ENCODE measurements around the gene HIVEP1.
A peak's percentile ranks its signal among the peaks of the same experiment; 100 is the strongest.

HIVEP1 gene

DNA sequence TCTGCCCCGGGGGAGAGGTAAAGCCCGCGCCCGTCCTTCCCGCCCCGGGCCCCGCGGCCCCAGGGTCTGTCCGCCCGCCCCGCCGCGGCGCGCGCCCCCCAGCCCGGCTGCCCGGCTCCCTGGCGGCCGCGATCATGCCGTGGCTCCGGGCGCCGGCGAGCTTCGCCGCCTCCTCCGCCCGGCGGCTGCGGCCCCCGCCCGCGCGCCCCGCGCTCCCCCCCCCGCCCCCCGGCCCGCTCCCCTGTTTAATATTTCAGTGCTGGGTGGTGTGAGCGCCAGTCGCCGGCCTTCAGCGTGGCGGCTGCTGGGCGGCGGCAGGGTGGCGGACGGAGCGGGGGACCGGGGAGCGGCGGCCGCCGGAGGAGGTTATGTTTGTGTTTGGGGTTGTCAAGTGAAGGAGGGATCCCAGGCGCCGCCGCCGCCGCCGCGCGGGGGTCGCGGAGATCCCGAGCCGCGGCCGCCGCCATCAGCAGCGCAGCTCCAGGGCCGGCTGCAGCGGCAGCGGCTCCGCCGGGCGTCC is at the start of gene HIVEP1:
Gene HIVEP1 (plus strand): TSS at position 275 of the 520 bp plus-strand sequence. CDS start 3,317 bp downstream, outside the sequence.
- Histone ChIP-seq H3K9ac (ENCODE audit: low read length) (peak within 1 kb of the TSS; percentile 79), H3K9me3 (ENCODE audit: control insufficient read depth, low read length) (no peaks in the 10 kb centered on the region), H3K27me3 (ENCODE audit: control insufficient read depth, insufficient read depth, low read length) (no peaks in the 10 kb centered on the region), H3K4me3 (ENCODE audit: low read length) (peak within 1 kb of the TSS; percentile 84), H3K36me3 (ENCODE audit: control insufficient read depth, insufficient read depth, low read length) (no peaks in the 10 kb centered on the region), H3K4me1 (ENCODE audit: control insufficient read depth, insufficient read depth, low read length) (peaks cover 15% of the 10 kb centered on the region)

DNA sequence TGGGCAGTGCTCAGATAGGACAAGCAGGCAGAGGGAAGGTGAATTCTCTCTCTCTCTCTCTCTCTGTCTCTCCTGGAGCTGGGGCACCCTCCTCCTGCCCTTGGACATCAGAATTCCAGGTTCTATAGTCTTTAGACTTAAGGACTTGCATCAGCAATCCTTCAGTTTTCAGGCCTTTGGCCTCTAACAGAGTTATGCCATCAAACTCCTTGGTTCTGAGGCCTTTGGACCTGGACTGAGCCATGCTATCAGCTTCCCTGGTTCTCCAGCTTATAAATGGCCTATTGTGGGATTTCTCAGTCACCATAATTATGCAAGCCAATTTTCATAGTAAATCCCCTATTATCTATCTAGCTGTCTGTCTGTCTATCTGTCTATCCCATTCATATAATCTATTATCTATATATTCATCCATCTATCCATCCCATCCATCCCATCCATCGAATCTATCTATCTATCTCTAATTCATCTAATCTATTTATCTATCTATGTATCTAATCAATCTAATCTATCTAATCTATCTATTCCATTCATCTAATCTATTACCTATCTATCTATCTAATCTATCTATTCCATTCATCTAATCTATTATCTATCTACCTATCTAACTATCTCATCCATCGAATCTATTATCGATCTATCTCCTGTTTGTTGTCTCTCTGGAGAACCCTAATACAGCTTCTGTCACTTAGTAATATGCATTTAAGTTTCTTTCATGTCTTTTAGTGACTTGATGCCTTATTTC is 48.2 kb upstream of the HIVEP1 start:
- Histone ChIP-seq H3K9me3 (ENCODE audit: control insufficient read depth, low read length) (no peaks in the 10 kb centered on the region), H3K4me1 (ENCODE audit: control insufficient read depth, insufficient read depth, low read length) (no peaks in the 10 kb centered on the region), H3K27me3 (ENCODE audit: control insufficient read depth, insufficient read depth, low read length) (no peaks in the 10 kb centered on the region), H3K9ac (ENCODE audit: low read length) (no peak overlapping the region), H3K4me3 (ENCODE audit: low read length) (no peak overlapping the region), H3K36me3 (ENCODE audit: control insufficient read depth, insufficient read depth, low read length) (no peaks in the 10 kb centered on the region)

DNA sequence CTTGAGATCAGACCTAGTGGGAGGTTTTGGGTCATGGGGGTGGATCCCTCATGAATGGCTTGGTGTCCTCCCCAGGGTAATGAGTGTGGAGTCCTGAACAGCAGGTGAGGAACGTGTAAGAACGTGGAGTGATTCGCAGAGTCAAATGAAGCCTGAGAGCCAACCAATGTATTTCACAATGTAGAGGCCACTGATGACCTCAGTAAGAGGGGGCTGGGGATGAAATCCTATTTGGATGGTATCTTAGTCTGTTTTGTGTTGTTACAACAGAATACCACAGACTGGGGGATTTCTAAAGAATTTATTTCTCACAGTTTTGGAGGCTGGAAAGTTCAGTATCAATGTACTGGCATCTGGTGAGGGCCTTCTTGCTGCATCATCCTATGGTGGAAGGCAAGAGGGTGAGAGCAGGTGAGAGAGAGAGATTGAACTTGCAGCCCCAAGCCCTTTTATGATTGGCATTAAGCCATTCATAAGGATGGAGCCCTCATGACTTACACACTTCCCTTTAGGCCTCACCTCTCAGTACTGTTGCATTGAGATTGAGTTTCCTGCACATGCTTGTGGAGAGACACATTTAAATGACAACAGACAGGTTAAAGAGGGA is 47.3 kb upstream of the HIVEP1 start:
- H3K36me3 ChIP-seq (ENCODE audit: control insufficient read depth, insufficient read depth, low read length): no peaks in the 10 kb centered on the region
- H3K4me3 ChIP-seq (ENCODE audit: low read length): no peak overlapping the region
- no peaks in the 10 kb centered on the region for H3K9me3 ChIP-seq (ENCODE audit: control insufficient read depth, low read length)
- no peaks in the 10 kb centered on the region for H3K4me1 ChIP-seq (ENCODE audit: control insufficient read depth, insufficient read depth, low read length)
- no peaks in the 10 kb centered on the region for H3K27me3 ChIP-seq (ENCODE audit: control insufficient read depth, insufficient read depth, low read length)
- H3K9ac ChIP-seq (ENCODE audit: low read length): no peak overlapping the region

DNA sequence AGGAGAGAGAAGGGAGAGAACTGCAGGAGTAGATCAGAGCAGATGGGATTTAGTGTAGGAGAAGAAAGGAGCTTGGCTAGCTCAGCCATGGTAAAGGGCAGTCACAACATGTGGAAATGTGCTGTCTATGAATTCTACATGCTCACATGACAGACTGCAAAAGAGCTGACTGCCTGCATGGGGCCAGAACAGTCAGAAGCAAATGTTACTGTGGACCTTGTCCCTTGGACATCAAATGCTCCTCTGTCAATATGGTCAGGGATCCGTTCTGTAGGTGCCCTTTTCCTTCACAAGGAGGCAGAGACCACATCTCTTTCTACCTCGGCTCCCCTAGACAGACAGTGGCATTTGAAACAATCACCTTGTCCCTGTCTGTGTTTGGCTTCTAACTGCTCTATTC is 46.6 kb upstream of the HIVEP1 start:
- H3K9me3 ChIP-seq (ENCODE audit: control insufficient read depth, low read length): no peaks in the 10 kb centered on the region
- H3K27me3 ChIP-seq (ENCODE audit: control insufficient read depth, insufficient read depth, low read length): no peaks in the 10 kb centered on the region
- H3K9ac ChIP-seq (ENCODE audit: low read length): no peak overlapping the region
- no peak overlapping the region for H3K4me3 ChIP-seq (ENCODE audit: low read length)
- no peaks in the 10 kb centered on the region for H3K4me1 ChIP-seq (ENCODE audit: control insufficient read depth, insufficient read depth, low read length)
- H3K36me3 ChIP-seq (ENCODE audit: control insufficient read depth, insufficient read depth, low read length): no peaks in the 10 kb centered on the region

DNA sequence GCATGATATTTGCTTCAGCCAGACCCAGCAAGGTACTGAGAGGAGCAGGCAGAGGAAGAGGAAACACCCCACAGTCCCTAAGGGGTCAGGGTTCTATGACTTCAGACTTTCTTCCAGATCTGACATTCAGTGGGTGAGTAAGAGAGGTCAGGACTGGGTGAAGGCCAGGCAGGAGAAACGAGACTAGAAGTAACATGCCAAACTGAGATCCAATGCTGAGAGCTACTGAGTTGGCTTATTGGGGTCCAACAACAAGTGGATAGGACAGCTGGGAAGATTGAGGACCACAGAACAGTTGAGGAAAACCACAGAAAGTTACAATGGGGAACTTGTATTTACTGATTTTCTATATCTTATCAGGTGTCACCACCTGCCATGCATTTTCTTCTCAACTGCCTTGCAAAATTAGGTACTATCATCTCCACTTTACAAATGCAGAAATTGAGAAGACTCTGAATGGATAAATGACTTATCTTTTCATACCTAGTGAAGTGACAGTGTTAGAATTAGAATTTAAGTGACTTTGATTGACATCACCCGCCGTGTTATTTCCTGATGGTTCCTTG is 43.8 kb upstream of the HIVEP1 start:
- no peaks in the 10 kb centered on the region for H3K9me3 ChIP-seq (ENCODE audit: control insufficient read depth, low read length)
- H3K27me3 ChIP-seq (ENCODE audit: control insufficient read depth, insufficient read depth, low read length): no peaks in the 10 kb centered on the region
- H3K9ac ChIP-seq (ENCODE audit: low read length): no peak overlapping the region
- H3K4me1 ChIP-seq (ENCODE audit: control insufficient read depth, insufficient read depth, low read length): no peaks in the 10 kb centered on the region
- no peak overlapping the region for H3K4me3 ChIP-seq (ENCODE audit: low read length)
- no peaks in the 10 kb centered on the region for H3K36me3 ChIP-seq (ENCODE audit: control insufficient read depth, insufficient read depth, low read length)

DNA sequence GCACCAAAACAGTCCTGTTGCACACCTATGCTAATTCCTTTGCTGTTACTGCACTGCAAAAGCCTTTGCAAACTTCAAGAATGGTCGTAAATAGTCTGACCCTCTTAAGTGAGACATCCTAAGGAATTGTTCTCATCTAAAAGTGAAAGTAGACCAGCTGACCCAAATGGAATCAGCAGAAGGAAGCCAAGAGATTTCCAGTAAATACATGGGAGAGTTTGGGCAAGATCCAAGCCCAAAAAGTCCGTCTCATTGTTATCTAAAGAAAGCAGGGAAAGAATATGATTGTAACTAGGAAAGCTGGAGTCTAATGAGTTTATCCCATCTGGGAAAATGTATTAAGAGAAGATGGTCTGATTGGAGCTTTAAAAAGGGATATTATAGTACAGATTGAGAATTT is 43.0 kb upstream of the HIVEP1 start:
- Histone ChIP-seq H3K4me3 (ENCODE audit: low read length) (no peak overlapping the region), H3K9me3 (ENCODE audit: control insufficient read depth, low read length) (no peaks in the 10 kb centered on the region)

DNA sequence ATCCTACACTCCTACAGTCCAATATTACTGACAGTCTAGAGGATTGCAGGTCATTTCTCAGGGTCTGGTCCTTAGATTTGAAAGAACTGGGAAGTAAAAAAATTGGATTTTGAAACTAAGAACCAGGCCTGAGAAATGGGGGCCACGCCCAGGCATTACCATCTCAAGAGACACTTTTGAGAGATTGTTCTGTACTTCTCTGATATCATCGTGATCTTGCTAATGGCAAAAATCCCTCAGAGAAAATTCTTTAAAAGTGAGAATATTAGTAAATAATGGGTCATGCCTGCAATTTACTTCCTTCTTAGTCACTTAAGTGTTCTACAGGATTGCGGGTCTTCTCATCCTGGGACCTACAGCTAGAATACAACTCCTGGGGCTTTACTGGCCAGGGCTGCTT is 42.0 kb upstream of the HIVEP1 start:
- no peak overlapping the region for H3K9ac ChIP-seq (ENCODE audit: low read length)
- no peaks in the 10 kb centered on the region for H3K27me3 ChIP-seq (ENCODE audit: control insufficient read depth, insufficient read depth, low read length)
- H3K36me3 ChIP-seq (ENCODE audit: control insufficient read depth, insufficient read depth, low read length): no peaks in the 10 kb centered on the region
- H3K4me1 ChIP-seq (ENCODE audit: control insufficient read depth, insufficient read depth, low read length): no peaks in the 10 kb centered on the region
- H3K9me3 ChIP-seq (ENCODE audit: control insufficient read depth, low read length): no peaks in the 10 kb centered on the region
- no peak overlapping the region for H3K4me3 ChIP-seq (ENCODE audit: low read length)

More for the DNA sequence above, 43.0 kb upstream of the HIVEP1 start:
- H3K9ac ChIP-seq (ENCODE audit: low read length): no peak overlapping the region
- no peaks in the 10 kb centered on the region for H3K27me3 ChIP-seq (ENCODE audit: control insufficient read depth, insufficient read depth, low read length)
- H3K36me3 ChIP-seq (ENCODE audit: control insufficient read depth, insufficient read depth, low read length): no peaks in the 10 kb centered on the region
- no peaks in the 10 kb centered on the region for H3K4me1 ChIP-seq (ENCODE audit: control insufficient read depth, insufficient read depth, low read length)

DNA sequence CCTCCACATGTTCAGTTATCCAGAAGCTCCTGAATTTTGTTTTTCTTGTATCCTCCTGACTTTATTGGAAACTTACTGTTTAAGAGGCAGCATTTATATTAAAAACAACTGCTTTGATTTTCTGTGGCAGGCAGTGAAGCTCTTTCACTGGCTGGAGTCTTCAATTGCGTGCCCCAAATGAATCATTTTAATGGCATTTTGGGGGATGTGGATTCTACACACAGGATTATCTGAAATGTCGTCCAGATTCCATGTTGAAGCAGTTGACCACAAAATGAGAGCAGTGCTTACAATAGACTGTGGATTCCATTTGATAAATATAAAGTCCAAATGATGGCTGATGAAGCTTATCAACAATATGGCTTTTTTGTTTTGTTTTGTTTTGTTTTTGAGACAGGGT is 41.0 kb upstream of the HIVEP1 start:
- H3K36me3 ChIP-seq (ENCODE audit: control insufficient read depth, insufficient read depth, low read length): no peaks in the 10 kb centered on the region
- H3K9ac ChIP-seq (ENCODE audit: low read length): no peak overlapping the region

DNA sequence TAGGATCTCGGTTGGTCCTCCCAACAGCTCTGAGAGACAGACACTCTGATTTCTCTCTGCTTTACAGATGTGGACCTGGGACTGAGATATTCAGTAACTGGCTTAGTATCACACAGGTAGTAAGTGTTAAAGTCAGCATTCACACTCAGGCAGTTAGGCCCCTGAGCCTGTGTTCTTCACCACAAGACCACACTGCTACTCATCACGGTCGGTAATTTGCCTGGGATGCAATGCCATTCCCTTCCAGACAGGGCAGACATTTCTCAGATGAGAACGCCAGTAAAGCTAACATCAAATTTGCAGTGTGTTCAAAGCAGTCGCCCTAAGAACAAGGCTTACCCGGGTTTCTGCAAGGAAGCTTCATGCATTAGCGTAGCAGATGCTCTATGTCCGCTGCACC is 39.8 kb upstream of the HIVEP1 start:
- Histone ChIP-seq H3K9me3 (ENCODE audit: control insufficient read depth, low read length) (no peaks in the 10 kb centered on the region), H3K9ac (ENCODE audit: low read length) (no peak overlapping the region), H3K4me1 (ENCODE audit: control insufficient read depth, insufficient read depth, low read length) (no peaks in the 10 kb centered on the region), H3K4me3 (ENCODE audit: low read length) (no peak overlapping the region), H3K36me3 (ENCODE audit: control insufficient read depth, insufficient read depth, low read length) (no peaks in the 10 kb centered on the region), H3K27me3 (ENCODE audit: control insufficient read depth, insufficient read depth, low read length) (no peaks in the 10 kb centered on the region)

More for the DNA sequence above, 41.0 kb upstream of the HIVEP1 start:
- no peaks in the 10 kb centered on the region for H3K9me3 ChIP-seq (ENCODE audit: control insufficient read depth, low read length)
- no peak overlapping the region for H3K4me3 ChIP-seq (ENCODE audit: low read length)
- no peaks in the 10 kb centered on the region for H3K27me3 ChIP-seq (ENCODE audit: control insufficient read depth, insufficient read depth, low read length)
- no peaks in the 10 kb centered on the region for H3K4me1 ChIP-seq (ENCODE audit: control insufficient read depth, insufficient read depth, low read length)

DNA sequence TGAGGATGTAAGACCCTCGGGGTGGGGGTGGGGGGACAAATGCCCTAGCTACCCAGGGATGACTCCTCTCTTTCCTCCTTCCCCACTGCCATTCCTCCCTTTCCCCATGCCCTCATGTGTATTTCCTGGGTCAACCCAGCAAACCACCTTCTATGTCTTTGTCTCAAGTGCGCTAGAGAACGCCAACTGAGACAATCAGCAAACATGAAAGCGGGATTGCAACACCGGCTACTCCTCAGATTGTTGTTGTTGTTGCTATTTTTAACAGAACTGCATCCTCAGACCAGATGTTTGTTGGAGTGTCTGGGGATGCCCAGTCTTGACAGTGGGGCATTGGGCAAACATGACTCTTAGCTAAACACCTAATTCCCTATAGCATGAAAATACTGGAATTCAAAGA is 39.3 kb upstream of the HIVEP1 start:
- Histone ChIP-seq H3K4me3 (ENCODE audit: low read length) (no peak overlapping the region), H3K9ac (ENCODE audit: low read length) (no peak overlapping the region), H3K9me3 (ENCODE audit: control insufficient read depth, low read length) (no peaks in the 10 kb centered on the region), H3K4me1 (ENCODE audit: control insufficient read depth, insufficient read depth, low read length) (no peaks in the 10 kb centered on the region), H3K27me3 (ENCODE audit: control insufficient read depth, insufficient read depth, low read length) (no peaks in the 10 kb centered on the region), H3K36me3 (ENCODE audit: control insufficient read depth, insufficient read depth, low read length) (no peaks in the 10 kb centered on the region)

DNA sequence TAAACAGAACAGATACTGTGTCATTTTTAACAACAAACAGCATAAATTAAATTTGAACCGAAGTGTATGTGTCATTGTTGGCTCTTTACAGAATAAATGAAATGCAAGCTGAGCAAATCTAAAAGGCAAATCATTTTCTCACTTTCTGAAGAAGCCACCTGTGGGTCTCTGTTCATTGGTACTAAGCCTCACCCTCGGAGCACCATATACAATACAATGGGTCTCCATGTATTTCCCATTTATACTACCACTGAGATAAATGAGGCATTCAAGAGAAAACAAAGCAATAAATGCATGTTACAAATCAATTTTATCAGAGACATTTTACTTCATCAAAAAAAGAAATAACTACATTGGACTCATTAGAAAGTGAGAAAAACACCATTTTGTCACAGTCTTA is 38.9 kb upstream of the HIVEP1 start:
- H3K27me3 ChIP-seq (ENCODE audit: control insufficient read depth, insufficient read depth, low read length): no peaks in the 10 kb centered on the region
- H3K36me3 ChIP-seq (ENCODE audit: control insufficient read depth, insufficient read depth, low read length): no peaks in the 10 kb centered on the region
- H3K4me3 ChIP-seq (ENCODE audit: low read length): no peak overlapping the region
- H3K9ac ChIP-seq (ENCODE audit: low read length): no peak overlapping the region
- H3K9me3 ChIP-seq (ENCODE audit: control insufficient read depth, low read length): no peaks in the 10 kb centered on the region
- H3K4me1 ChIP-seq (ENCODE audit: control insufficient read depth, insufficient read depth, low read length): no peaks in the 10 kb centered on the region

DNA sequence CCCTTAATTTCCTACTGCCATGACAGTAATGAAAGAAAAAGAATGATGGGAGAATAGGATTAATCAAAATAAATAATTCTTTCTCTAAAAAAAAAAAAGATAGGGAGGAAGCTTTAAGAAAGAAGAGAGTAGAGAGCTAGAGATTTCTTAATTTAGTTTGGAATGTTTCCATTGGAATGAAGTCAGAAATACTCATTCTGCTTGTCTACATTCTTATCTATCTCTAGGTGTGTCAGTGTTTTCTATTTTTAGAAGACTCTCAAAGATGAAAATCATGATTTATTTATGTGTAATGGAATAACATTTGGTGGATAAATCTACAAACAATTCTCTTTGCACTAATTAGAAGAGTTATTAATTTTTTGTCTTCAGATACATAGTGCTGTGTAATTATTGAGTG is 38.0 kb upstream of the HIVEP1 start:
- no peak overlapping the region for H3K9ac ChIP-seq (ENCODE audit: low read length)
- no peak overlapping the region for H3K4me3 ChIP-seq (ENCODE audit: low read length)
- no peaks in the 10 kb centered on the region for H3K4me1 ChIP-seq (ENCODE audit: control insufficient read depth, insufficient read depth, low read length)
- H3K27me3 ChIP-seq (ENCODE audit: control insufficient read depth, insufficient read depth, low read length): no peaks in the 10 kb centered on the region
- no peaks in the 10 kb centered on the region for H3K9me3 ChIP-seq (ENCODE audit: control insufficient read depth, low read length)
- H3K36me3 ChIP-seq (ENCODE audit: control insufficient read depth, insufficient read depth, low read length): no peaks in the 10 kb centered on the region
